Ovary (tissue), 3 donors: ENCODE data around the gene MAD1L1.

Source experiments
- CTCF ChIP-seq, 3 donors: fragments of 450-650 bp in 2 of 3; fragments of 200-600 bp in 1 of 3; IDR thresholded peaks; one replicate each; pipeline versions ENCODE4 v1.5.1 to v1.8.0; 2016 to 2022; ENCODE audit warnings: antibody characterized with exemption in 3 of 3, mild to moderate bottlenecking in 1 of 3
- EP300 ChIP-seq: sonication (generic); formaldehyde crosslinking; IDR thresholded peaks from one replicate; pipeline ENCODE4 v1.6.1; 2017; ENCODE audit warnings: antibody characterized with exemption
- POLR2A ChIP-seq: fragments of 450-650 bp; IDR thresholded peaks from one replicate; pipeline ENCODE4 v1.6.1; 2017; ENCODE audit warnings: antibody characterized with exemption, mild to moderate bottlenecking, moderate library complexity
- donor health status: DM: no; HTN: no; CAD: no.

DNA sequence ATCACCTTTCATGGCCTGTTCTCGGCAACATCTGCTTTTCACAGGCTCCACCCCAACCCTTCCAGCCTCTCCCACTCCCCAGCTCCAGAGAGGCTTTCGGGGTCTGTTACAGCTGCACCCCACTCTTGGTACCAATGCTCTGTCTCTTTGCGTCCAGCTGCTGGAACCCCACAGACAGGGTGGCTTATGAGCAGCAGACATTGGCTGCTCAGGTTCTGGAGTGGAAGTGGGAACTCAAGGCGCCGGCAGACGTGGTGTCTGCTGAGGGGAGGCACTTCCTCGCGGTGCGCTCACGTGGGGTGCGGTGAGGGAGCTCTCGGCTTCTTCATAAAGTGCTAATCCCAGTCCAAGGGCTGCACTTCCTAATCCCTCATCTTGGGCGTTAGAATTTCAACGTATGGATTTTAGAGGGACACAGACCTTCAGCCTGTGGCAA is 377.0 kb downstream of the MAD1L1 start:
- no peak for TF ChIP-seq CTCF (IDR thresholded peaks at IDR 0.05)
- no peak for TF ChIP-seq POLR2A
- no peak for TF ChIP-seq EP300
